HG02571 (cell line): ENCODE results near the gene SUB1.
A peak's percentile ranks its signal among the peaks of the same experiment; 100 is the strongest.
"Not testable (repeated sequence)": the region's sequence is repeated elsewhere in the genome, so short reads cannot be mapped to it uniquely, and the experiment has no call there.

Experiments used
- ATAC-seq: cut with Tn5 transposase; IDR thresholded peaks from one replicate; pipeline ENCODE4 v1.9.1; 2021; ENCODE audit warnings: mild to moderate bottlenecking, moderate library complexity; ENCODE audit not compliant: unreplicated experiment

The SUB1 gene

DNA sequence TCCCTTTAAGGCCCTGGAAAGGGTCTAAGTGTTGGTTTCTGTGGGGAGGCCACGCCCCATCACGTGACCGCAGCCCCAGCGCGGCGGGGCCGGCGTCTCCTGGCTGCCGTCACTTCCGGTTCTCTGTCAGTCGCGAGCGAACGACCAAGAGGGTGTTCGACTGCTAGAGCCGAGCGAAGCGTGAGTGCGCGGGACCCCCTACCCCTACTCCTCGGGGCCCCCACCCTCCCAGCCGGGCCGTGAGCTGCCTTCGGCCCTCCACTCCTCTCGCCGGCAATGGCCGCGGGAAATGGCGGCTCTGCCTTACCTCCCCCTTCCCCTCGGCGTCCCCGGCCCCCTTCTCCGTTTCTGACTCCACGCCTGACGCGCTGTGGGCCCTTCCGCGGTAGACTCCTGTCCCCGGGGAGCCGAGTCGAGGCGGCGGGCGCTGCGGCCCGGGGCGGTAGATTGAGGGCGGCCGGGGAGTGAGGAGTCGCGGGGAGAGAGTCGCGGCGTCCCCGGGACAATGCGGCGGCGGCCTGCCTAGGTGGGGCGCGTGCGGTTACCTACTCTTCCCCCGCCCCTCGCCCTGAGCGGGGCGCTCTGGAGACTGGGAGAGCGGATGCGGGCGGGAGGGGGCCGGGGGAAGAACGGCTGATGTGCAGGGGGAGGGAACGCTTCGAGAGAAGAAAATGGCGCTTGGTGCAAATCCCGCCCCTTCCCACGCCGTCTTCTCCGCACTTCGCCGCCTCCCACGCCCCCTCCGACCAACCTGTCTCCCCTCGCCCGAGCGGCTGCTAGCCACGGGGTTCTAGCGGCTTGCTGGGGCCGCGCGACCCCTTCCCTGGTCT, at the start of gene SUB1:
SUB1 (plus strand) TSS at position 112 of the 830 bp plus-strand sequence. CDS start 2,956 bp downstream, outside the sequence.
- peak; percentile 49 for ATAC-seq

DNA sequence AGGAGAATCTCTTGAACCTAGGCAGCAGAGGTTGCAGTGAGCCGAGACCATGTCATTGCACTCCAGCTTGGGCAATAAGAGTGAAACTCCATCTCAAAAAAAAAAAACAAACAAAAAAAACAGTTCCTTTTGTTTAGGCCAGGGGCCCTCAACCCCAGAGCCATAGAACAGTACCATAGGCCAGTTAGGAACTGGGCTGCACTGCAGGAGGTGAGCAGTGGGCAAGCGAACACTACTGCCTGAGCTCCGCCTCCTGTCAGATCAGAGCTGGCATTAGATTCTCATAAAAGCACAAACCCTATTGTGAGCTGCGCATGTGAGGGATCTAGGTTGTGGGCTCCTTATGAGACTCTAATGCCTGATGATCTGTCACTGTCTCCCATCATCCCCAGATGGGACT, 49.1 kb upstream of the SUB1 start:
- ATAC-seq, result no peak

DNA sequence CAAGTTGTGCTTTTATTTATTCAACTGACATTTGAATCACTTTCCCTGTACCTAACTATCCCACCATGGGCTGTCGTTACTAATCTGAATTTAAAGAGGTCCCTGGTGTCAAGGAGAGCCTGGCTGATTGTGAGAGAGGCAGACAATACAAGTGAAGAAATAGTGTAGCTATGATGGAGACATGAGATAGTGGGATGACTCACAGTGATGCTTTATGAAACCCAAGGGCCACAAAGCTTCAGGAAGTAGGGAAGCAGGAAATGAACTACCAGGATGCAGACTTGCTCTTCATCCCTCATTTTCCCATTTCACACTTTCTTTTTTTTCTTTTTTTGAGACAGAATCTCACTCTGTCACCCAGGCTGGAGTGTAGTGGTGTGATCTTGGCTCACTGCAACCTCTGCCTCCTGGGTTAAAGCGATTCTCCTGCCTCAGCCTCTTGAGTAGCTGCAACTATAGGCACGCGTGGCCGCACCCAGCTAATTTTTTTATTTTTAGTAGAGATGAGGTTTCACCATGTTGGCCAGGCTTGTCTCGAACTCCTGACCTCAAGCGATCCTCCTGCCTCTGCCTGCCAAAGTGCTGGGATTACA, 47.8 kb upstream of the SUB1 start:
- peak; percentile 10 for ATAC-seq

DNA sequence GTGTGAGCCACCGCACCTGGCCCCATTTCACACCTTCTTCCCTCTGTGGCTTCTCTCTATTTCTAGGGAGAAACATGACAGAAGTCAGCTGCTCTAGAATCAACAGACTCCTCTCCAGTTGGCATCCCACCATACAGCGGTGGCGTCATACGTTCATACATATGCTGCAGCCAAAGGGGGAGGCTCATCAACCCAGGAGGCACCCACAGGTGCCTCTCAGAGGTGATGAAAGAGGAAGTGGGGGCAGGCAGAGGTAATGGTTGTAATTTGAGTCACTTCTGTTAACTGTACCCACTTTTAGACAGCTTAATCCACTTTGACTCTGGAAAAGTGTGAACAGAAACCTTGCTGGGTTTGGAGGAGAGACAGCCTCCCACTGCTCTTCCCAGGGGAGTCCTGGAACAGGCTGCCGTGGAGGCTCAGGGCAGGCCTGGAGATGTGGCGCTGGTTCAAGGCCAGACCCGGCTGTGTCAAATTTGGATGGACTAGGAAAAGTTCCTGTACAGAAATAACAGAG, 47.3 kb upstream of the SUB1 start:
- ATAC-seq, result peak; percentile 61

DNA sequence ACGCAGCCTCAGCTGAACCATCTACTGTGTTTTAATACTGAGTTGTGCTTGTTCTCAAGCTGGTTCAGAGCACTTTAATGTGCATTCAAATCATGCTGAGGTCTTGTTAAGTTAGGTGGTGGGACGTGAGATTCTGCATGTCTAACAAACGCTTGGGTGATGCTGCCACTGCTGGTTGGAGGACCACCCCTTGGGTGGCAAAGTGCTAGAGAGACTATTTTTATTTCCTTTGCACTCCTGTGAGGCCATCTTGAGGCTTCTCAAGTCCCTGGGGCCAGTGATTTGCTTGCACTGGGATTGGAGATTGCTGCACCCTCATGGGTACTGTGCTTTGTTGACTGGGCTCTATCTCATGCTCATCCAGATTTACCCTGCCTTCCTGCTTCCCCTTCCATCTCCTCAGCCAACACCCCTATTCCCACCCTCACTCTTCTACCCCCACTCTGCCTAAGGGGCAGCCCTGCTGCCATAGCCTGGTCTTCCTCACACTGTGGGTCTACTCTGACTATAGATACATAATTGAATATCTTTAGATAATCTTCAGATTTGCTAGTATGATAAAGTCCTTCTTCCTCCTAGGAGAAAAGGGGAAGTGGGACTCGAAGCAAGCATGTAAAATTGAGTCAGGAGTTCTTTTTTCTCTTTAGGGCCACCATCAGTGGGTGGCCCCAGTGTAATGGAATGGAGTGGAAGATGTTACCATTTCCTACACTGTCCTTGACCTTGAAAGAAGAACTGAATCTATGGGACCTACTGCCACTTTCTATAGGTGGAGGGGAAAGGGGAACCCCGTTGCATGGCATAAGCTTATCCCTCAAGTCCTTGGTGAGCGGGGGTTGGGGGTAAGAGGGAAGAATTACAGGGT, 45.1 kb upstream of the SUB1 start:
- ATAC-seq, result no peak

DNA sequence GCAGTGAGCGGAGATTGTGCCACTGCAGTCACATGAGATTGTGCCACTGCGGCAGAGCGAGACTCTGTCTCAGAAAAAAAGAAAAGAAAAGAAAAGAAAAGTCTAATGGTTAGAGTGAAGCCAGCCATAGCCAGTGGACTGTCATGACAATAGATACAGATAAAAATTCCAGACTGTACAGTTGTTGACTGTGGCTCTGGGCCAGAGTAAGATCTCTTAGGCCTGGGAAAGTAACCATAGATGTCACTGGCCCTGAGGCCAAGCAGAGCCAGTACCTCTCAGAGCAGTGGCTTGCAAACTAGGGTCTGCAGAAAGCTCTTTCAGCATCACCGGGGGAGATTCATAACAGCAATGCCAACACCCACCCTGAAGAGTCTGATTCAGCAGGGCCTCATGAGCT, 44.1 kb upstream of the SUB1 start:
- no peak for ATAC-seq

DNA sequence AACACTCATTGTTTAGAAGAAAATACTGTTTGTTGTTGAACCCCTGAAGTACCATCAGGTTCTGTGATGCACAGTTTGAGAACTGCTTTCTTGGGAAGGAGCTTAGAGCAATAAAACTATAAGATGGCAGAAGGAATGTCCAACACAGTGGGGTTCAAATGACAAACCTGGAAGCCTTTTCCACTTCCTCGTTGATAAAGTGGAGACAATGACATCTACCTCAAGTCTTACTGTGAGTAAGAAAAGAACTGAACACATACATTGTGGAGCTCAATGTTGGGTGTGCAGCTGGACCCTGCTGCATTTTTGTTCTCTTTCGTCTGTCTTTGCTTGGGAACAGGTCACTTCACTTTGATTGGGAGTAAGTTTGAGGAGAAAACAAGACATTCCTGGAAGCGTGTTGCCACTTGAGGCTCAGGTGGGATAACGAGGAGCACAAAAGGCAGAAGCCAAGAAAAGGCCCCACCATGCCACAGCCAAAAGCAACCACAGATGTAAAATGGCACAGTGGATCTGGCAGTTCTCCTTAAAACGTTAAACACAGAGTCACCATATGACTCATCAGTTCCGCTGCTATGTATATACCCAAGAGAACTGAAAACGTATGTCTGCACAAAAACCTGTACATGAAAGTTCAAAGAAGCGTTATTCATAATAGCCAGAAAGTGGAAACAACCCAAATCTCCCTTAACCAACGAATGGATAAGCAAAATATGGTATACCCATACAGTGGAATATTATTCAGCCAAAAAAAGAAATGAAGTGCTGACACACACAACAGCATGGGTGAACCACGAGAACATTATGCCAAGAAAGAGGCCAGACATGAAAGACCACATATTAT, 42.9 kb upstream of the SUB1 start:
- peak; percentile 65 for ATAC-seq

DNA sequence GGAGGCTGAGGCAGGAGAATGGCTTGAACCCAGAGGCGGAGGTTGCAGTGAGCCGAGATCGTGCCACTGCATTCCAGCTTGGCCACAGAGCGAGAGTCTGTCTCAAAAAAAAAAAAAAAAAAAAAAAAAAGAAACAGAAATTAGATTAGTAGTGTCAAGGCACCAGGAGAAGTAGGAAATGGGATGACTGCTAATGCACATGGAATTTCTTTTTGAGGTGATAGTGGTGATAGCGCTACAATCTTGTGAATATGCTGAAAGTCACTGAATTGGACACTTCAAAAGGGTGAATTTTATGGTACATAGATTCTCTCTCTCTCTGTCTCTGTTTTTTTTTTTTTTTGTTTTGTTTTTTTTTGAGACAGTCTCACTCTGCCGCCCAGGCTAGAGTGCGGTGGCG, 42.1 kb upstream of the SUB1 start:
- ATAC-seq, result no peak

DNA sequence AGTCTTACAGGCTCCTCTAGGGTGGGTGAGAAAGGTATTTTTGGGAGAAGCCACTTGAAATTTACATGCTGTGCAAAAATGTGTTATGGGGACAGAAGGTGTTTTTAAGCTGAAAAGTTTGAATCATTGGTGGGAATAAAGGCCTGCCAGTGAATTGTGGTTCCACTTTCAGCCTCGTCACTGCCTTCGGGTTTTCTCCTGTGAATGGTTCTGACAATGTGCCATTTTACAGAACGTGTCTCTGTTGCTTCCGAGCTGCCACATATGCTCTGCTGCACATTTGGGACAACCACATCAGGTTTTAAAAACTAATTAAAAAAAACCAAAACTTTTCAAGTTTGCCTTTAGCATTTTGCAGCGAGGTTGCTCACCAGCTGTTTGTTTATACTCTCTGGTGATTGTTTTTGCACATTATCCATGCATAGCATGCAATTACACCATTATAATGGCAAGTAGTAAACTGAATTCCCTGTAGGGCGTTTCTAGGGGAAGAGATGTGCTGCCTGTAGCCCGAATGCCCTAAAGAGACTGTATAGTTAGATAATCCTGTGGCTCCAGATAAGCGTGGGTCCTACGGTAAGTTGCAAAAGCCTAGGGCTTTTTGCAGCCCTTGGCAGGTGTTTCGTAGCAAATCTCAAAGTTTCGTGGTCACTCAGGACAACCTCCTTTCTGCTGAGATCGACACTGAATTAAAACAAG, 40.1 kb upstream of the SUB1 start:
- ATAC-seq, result no peak

DNA sequence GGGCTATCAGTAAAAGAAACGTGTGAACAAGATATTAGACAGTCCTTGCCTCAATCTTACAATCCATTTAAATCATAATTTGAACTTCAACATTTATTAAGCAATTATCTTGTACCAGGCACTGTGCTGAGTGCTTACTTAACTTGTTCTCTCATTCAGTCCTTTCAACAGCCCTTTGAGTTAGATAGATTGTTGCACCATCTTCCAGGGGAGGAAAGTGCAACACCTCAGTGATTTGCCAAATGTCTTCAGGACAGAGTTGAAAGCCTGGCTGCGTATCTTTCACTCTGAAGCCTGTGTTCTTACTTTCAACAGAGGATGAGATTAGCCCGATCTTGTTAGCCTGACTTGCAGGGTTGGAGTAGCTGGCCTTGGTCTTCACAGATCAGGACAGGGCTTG, 34.2 kb upstream of the SUB1 start:
- no peak for ATAC-seq

DNA sequence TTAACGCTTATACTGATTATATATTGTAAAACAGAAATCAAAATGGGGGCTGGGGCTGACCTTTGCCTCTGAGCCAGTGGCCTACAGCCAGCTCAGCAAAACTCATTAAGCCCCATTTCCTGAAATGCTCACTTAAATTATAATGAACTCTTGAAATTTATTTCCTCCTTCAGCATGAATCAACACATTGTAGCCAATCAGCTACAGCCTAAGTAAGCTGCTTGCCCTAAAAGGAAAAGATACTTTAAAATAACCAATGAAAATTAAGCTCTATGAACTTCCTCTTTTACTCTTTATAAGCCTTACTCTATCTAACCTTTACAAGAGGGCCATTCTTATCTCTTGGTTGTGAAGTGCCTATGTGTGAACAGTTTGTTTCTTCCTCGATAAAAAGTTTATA, 33.5 kb upstream of the SUB1 start:
- ATAC-seq, result no peak

DNA sequence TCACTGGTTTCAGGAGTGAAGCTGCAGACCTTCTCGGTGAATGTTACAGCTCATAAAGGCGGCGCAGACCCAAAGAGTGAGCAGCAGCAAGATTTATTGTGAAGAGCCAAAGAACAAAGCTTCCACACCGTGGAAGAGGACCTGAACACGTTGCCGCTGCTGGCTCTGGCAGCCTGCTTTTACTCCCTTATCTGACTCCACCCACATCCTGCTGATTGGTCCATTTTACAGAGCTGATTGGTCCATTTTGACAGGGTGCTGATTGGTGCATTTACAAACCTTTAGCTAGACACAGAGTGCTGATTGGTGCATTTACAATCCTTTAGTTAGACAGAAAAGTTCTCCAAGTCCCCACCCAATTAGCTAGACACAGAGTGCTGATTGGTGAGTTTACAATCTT, 32.9 kb upstream of the SUB1 start:
- ATAC-seq, result not testable (repeated sequence)

DNA sequence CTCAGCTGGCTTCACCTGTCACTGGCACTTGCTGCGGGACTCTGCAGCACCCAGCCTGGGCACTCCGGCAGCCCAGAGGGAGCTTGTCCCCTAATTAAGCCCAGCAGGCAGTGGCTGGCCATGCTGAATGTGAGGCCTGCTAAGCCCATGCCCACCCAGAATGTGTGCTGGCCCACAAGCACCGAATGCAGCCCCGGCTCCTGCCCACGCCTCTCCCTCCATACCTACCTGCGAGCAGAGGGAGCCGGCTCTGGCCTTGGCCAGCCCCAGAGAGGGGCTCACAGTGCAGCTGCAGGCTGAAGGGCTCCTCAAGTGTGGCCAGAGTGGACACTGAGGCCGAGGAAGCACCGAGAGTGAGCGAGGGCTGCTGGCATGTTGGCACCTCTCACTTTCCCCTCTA, 32.4 kb upstream of the SUB1 start:
- ATAC-seq, result no peak

DNA sequence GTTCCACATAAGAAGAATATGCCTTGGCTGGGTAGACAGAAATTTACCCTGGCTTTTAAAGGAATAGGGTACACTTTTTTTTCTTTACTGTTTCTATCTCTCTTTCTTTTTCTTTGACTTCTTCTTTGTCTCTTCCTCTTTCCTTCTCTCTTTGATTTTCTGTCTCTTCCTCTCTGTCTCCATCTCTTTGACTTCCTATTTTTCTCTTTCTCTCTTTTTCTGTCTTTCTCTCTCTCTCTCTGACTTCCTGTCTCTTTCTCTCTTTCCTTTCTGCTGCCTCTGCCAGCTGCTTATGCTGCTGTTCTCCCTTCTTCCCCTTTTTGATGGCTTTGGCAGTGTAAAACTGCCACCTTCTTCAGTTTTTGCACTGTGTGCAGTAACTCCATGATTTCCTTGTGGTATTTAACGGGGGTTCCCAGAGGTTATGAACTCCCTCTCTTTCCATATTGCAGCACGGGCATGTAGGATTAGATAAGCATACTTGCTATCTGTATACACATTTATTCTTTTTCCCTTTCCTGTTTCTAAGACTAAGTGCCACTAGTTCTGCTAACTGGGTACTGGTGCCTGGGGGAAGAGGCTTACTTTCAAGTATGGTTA, 31.1 kb upstream of the SUB1 start:
- not testable (repeated sequence) for ATAC-seq

DNA sequence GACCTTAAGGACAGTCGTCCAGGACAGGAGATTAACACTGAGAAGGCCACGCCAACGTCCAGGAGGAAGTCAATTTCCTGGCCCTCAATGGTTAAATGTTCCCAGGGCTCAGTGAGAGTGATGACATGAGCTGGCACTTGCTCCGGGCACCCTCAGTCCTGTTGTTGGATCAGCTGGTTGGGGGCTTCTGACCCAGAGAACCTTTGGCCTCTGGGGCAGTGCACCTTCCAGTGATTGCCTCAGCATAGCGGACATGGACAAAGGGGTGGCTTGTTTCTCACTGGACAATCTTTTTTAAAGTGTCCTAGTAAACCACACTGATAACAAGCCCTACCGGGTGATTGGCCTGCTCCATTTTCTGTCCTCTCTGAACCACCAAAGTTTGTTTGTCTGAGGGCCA, 28.8 kb upstream of the SUB1 start:
- not testable (repeated sequence) for ATAC-seq

DNA sequence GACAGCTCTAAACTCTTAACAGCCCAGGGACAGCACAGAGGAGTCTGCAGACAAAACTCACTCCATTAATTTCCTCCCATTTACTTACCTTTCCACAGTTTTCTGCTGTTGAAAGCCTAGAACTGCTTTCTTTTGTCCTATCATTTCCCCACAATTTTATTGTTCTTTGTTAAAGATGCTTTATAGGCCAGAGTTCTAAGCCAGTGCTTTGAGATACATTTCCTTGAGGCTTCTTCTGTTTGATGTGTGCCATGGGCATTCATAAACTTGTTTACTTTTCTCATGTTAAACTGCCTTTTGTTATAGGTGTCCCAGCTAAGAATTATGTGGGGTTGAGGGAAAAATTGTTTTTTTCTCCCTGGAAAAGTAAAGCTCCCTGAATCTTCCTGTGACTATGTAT, 25.9 kb upstream of the SUB1 start:
- no peak for ATAC-seq

DNA sequence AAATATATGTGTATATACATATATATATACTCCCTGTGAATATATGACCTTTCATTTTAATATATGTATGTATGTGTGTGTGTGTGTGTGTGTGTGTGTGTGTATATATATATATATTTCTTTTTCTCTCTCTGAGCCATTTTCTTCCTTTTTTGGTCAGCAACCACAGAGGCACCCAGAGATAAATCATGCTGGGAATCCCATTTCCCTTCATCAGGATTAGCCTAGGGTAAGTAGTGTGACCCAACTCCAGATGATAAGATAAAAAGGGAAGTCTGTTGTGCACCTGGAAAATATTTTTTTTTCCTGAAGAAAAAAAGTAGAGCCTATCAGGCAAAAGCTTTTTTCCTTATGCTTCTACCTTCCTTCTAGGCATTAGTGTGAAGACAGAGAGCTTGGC, 25.4 kb upstream of the SUB1 start:
- no peak for ATAC-seq

DNA sequence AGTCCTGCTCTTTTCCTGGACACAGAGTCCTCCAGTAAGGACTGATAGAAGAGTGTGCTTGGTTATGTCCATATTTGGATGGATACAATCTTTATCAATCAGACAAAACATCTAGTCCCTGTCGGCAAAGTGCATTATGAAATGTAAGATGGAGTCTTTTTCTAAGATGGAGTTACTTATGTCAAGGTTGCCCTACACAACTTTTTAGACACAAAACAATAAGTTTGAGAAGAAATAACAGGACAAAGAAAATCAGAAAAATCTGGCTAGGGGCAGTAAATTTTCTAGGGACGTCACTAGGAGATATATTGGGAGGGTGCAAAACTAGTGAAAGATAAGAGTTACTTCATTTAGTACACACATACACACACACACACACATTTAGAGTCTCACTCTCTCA, 23.3 kb upstream of the SUB1 start:
- ATAC-seq, result no peak

DNA sequence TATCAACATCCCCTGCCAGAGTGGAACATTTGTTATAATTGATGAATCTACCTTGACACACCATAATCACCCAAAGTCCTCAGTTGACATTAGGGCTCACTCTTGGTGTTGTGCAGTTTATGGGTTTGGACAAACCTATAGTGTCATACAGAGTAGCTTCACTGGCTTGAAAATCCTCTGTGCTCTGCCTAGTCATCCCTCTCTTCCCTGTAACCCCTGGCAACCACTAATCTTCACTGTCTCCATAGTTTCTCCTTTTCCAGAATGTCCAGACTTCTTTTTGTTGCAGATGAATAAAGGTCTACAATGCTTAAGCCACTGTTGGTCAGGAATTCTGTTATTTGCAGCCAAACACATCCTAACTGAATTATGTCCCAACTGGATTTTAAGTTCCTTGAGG, 22.5 kb upstream of the SUB1 start:
- ATAC-seq, result no peak

DNA sequence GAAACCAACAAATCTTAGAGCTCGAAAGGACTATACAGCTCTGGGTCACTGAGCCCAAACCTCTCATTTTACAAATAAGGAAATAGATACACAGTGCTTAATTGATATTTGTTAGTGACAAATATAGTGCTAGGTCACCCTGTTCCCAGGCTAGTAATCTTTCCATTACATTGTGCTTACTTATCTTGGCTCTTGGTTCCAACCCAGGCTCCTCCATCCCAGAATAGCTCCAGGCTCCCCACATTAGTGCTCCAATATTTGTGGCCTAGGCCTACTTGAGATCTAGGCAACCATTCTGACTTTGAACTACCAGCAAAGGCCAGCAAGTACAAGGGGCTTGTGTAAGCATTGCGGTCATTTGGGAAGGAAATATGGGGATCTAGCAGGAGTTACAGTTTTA, 21.7 kb upstream of the SUB1 start:
- ATAC-seq, result no peak
